ENCODE results near the gene MMUT. TPM values are rescaled to one million over a fixed set of nuclear protein-coding genes. Genes with fewer than 3 reads are reported as not detected.
"Not testable (repeated sequence)": the region's sequence is repeated elsewhere in the genome, so short reads cannot be mapped to it uniquely, and the experiment has no call there.

MMUT gene
- total RNA-seq, 6 experiments from 2014 or later: 24.7 to 108 (median 63.9) TPM

DNA sequence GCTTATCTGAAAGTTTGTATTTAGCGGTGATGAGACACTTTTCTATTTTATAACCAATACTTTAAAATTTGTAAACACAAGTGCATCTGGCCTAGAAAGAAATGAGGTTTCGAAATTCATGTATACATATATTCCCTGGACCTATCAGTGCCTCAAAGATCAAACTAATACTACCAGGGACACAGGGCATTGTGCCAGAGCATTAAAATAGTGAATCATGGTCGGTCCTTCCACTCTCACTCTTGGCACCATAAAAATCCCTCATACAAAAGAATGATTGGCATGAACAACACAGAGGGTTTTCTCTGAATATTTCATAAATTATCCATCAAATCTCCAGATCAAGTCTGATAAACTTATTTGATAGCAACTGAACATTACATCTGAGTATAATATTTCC, 62.0 kb downstream of the MMUT start:
- TF ChIP-seq, protein P1, sequence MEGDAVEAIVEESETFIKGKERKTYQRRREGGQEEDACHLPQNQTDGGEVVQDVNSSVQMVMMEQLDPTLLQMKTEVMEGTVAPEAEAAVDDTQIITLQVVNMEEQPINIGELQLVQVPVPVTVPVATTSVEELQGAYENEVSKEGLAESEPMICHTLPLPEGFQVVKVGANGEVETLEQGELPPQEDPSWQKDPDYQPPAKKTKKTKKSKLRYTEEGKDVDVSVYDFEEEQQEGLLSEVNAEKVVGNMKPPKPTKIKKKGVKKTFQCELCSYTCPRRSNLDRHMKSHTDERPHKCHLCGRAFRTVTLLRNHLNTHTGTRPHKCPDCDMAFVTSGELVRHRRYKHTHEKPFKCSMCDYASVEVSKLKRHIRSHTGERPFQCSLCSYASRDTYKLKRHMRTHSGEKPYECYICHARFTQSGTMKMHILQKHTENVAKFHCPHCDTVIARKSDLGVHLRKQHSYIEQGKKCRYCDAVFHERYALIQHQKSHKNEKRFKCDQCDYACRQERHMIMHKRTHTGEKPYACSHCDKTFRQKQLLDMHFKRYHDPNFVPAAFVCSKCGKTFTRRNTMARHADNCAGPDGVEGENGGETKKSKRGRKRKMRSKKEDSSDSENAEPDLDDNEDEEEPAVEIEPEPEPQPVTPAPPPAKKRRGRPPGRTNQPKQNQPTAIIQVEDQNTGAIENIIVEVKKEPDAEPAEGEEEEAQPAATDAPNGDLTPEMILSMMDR (IDR thresholded peaks at IDR 0.05): no peak
- TF ChIP-seq POLR2A (IDR thresholded peaks at IDR 0.05): no peak

DNA sequence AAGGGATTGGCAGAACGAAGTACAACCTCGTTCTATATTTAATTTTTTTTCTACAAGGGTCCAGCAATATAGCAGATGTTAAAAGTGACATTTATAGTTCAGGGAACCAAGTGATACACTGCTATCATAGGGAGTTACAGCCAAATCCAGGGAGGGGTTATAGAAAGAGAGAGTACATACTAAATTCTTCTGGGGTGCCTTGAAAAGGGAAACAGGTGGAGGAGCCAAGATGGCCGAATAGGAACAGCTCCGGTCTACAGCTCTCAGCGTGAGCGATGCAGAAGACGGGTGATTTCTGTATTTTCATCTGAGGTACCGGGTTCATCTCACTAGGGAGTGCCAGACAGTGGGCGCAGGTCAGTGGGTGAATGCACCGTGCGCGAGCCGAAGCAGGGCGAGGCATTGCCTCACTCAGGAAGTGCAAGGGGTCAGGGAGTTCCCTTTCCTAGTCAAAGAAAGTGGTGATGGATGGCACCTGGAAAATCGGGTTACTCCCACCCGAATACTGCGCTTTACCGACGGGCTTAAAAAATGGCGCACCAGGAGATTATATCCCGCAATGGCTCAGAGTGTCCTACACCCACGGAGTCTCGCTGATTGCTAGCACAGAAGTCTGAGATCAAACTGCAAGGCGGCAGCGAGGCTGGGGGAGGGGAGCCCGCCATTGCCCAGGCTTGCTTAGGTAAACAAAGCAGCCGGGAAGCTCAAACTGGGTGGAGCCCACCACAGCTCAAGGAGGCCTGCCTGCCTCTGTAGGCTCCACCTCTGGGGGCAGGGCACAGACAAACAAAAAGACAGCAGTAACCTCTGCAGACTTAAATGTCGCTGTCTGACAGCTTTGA, 76.2 kb downstream of the MMUT start:
- H3K4me1 ChIP-seq; intact Hi-C loops (cut with DNase I); ATAC-seq; DNase-seq; H3K4me3 ChIP-seq; H3K27me3 ChIP-seq; H3K9me3 ChIP-seq; H3K27ac ChIP-seq; H3K36me3 ChIP-seq: not testable (repeated sequence)
- WGBS (ENCODE audit: insufficient coverage, low coverage, low lambda C conversion rate, missing lambda C conversion rate): 79% methylated on average over 18 of the region's 28 CpGs

More for the DNA sequence above, 62.0 kb downstream of the MMUT start:
- DNase-seq: no peak
- Histone ChIP-seq H3K4me3 (no peak overlapping the region), H3K27me3 (no peaks in the 10 kb centered on the region), H3K36me3 (no peaks in the 10 kb centered on the region), H3K9me3 (no peaks in the 10 kb centered on the region), H3K4me1 (no peaks in the 10 kb centered on the region), H3K27ac (no peak overlapping the region)
- intact Hi-C loops (cut with DNase I): no loop called here
- WGBS (ENCODE audit: insufficient coverage, low coverage, low lambda C conversion rate, missing lambda C conversion rate): 42% methylated on average over 3 of the region's 3 CpGs
- ATAC-seq: no peak

DNA sequence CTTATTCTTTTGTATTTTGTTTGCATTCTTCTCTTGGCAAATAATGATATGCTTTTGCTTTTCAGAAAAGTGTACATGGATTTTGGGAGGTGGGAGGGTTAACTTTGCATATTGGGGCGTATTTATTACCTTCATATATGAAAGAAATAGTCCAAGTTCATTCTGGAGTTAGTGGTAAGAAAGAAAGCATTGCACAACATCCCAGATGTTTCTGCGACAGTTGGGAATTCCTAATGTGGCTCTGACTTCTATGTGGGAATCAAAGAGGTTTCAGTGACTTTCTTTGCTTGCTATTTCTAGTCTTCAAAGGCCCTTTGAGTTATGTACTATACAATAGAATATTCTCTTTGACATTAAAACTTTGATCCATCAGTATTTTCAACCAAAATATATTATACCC, 78.1 kb downstream of the MMUT start:
- Histone ChIP-seq H3K27me3 (no peaks in the 10 kb centered on the region), H3K4me1 (no peaks in the 10 kb centered on the region), H3K36me3 (no peaks in the 10 kb centered on the region), H3K9me3 (no peaks in the 10 kb centered on the region), H3K27ac (no peak overlapping the region), H3K4me3 (no peak overlapping the region)
- TF ChIP-seq, protein P1 (IDR thresholded peaks at IDR 0.05): no peak
- no peak for TF ChIP-seq POLR2A (IDR thresholded peaks at IDR 0.05)
- WGBS (ENCODE audit: insufficient coverage, low coverage, low lambda C conversion rate, missing lambda C conversion rate): 42% methylated on average over 2 of the region's 2 CpGs
- intact Hi-C loops (cut with DNase I): no loop called here
- DNase-seq (no peak), ATAC-seq (no peak)

Other genes with a start within 250 kb of the MMUT start
- 1 to 10 TPM in 4 of 6 experiments, under 1 TPM in 2; 0.49 to 3.6 (median 1.1) TPM for gene CENPQ, start 117 bp upstream of the MMUT start, total RNA-seq
- gene GLYATL3, start 36.7 kb upstream of the MMUT start, total RNA-seq: under 1 TPM in 2 of 6 experiments, not detected in 4; 0.44 to 0.48 TPM
- 1 to 10 TPM in 3 of 6 experiments, under 1 TPM in 3; 0.18 to 3.4 (median 0.79) TPM for gene C6orf141, start 87.4 kb upstream of the MMUT start, total RNA-seq
- gene RHAG, start 173.6 kb upstream of the MMUT start, total RNA-seq: 1 to 10 TPM in 1 of 6 experiments, under 1 TPM in 3, not detected in 2; 0.18 to 2.7 (median 0.85) TPM

Measured in right lobe of liver (tissue), 6 donors.